ENCODE data around the gene BEND7.
"Not testable (repeated sequence)": the region's sequence is repeated elsewhere in the genome, so short reads cannot be mapped to it uniquely, and the experiment has no call there.

The BEND7 gene

DNA sequence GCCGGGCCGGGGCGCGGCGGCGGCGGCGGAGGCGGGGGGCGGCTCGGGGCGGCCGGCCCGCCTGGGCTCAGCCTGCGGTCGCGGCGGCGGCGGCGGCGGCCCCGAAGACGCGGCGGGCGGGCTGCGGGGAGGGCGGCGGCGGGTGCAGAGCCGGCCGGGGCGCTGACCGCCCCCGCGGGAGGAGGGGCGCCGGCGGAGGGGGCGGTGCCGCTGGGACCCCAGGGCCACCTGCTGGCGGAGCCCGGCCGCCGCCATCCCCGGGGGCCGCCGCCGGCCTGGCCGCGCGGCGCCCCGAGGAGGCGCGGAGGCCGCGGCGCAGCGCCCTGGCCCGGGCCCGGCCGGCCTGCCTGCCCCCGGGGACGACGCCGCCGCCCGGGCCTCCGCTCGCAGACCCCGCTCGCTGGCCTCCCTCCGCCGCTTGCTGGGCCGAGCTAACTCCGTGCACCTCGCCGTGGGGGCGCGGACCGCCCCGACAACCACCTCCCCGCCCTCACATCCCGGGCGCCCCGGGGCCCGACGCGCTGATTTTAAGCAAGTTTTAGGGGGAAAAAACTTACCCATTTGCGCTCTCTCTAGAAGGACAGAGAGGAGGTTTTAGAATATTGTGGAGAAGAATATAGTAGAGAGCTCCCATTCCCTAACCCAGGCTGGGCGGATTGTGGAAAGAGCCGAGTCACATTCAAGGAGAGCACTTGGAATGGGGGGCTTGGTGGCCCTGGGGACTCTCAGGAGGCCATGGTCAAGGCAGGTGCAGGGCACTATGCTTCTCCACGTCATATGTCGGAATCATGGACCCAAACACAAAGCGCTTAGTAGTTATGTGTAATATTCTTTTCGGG, at the start of gene BEND7:
TSS of gene BEND7 (minus strand) at position 140 of the 839 bp plus-strand sequence. CDS start 481 bp downstream, outside the sequence.
- DNase-seq = no peak

DNA sequence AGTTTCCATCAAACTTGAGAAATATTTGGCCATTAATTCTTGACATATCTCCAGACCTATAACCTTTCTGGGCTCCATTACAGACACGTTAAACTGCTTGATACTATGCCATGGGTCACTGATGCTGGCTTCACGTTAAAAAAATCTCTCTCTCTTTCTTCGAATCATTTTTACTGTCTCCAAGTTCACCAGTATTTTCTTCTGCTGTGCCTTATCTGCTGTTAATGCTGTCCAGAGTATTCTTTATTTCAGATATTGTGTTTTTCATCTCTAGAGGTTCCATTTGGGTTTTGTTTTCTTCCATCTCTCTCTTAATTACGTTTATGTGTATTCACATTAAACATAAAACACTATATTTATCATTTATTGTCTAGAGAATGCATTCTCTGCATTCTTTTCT, 45.1 kb upstream of the BEND7 start:
- DNase-seq = no peak

GRCh38 chr10:13571541-13571940, 42.7 kb upstream of the BEND7 start:
- no peak for DNase-seq

DNA sequence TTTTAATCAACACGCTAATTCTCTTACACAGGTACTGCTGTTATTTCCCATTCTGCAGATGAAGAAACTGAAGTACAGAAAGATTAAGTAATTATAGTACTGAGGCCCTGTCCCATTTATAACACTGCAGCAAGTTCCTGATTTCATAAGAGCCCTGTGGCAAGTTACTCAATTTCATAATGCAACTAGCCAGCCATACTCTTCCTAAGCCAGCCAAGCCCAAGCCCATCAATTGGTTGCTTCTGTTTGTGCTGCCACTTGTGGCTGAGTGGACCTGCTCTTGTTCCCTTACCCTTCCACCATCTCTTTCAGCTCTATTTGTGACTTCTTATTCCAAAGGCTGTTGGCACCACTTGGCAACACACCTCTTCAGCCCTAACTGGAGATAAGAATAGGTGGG, 38.2 kb upstream of the BEND7 start:
- DNase-seq = no peak

DNA sequence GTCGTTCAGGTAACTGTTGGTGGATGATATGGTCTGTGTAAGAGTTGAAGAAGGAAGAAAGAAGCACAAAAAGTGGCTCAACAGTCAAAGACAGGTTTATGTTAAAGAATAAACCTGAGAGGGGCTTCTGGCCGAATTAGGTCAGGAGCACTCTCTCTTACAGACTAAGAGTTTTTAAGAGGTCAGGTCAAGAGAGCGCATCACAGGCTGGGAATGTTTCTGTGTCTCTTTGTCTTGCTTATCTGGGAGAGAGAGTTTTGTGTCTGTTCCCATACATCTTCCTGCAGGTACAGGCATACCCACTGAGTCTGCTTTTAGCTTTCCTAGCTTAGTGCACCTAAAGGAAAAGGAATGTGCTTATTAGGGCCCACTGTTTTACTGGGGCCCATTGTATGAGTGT, 35.8 kb upstream of the BEND7 start:
- no peak for DNase-seq

DNA sequence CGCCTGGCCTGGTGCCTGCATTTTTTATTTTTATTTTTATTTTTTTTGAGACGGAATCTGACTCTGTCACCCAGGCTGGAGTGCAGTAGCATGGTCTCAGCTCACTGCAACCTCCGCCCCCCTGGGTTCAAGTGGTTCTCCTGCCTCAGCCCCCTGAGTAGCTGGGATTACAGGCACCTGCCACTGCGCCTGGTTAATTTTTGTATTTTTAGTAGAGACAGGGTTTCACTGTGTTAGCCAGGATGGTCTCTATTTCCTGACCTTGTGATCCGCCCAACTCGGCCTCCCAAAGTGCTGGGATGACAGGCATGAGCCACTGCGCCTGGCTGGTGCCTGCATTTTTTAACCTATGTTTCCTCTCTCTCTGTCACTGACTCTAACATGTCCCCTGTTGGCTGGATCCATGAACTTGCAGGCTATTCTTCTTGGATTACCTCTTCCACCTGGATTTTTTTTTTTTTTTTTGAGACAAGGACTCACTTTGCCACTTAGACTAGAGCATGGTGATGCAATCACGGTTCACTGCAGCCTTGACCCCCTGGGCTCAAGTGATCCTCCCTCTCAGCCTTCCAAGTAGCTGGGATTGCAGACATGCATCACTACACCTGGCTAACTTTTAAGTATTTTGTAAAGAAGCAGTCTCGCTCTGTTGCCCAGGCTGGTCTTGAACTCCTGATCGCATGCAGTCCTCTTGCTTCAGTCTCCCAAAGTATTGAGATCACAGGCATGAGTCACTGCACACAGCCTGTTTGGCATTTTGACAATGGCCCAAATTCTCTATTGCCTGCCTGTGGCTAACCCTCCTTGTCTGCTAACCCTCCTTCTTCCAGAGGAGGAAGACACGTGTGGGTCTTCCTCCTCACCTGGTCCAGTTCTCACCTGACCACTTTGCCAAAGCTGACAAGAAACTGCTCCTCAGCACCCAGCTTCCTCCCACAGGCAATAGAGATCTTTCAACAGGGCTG, 34.9 kb upstream of the BEND7 start:
- DNase-seq = no peak

DNA sequence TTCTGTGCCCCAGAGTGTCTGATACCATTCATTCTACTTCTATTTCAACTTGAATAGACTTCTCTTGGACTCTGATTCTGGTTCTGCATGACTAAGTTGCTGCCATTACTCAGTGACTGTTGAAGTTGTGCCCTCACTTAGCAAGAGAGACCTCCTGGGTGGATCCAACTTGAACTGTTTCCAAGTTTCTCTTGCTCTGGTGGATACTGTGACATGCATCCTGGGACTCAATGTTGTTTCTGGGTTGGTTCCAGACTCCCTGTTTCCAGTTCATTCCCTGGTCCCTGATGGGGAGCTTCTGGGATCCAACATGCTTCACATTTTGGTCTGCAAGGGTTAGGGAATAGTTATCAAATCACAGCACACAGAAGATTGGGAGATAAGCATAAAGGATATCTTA, 31.8 kb upstream of the BEND7 start:
- DNase-seq = no peak

GRCh38 chr10:13559124-13559700, 30.4 kb upstream of the BEND7 start:
- DNase-seq = no peak

GRCh38 chr10:13555884-13556510, 27.2 kb upstream of the BEND7 start:
- no peak for DNase-seq

DNA sequence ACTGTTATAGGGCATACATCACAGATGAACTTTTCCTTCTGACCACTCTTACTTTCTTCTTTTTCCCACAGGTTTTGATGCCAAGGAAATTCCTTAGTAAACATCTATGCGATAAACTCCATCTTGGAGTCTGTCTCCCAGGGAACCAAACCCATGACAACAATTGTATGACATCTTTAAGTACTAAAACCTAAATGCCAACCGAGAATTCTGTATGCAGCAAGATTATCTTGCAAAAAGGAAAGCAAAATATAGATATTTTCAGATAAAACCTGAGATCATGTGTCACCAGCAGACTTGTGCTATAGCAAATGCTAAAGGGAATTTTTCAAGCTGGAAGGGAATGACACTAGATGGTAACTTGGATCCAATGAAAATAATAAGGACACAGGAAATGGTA, 22.0 kb upstream of the BEND7 start:
- DNase-seq = no peak

DNA sequence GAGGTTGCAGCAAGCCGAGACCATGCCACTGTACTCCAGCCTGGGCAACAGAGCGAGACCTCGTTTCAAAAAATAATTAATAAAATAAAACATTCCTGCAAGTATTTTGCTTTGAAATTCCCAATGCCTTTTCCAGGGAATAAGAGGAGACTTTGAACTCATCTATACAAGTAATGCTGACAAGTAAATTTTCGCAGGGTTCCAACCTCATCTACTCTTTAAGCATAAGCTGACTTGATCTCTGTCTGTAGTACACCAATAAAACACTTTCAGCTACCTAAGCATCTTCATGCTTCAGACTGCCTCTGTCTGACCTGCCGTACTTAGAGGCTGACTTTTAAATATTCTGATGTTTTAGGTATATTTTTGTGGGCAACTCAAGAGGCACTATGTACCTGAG, 13.7 kb upstream of the BEND7 start:
- DNase-seq = no peak

DNA sequence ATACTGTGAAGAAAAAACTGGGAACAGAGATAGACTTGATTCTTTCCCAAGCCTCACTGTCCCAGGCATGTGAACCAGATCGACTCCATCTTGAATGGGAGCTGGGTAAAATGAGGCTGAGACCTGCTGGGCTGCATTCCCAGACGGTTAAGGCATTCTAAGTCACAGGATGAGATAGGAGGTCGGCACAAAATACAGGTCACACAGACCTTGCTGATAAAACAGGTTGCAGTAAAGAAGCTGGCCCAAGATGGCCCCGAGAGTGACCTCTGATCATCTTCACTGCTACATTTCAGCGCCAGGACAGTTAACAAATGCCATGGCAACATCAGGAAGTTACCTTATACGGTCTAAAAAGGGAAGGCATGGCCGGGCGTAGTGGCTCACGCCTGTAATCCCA, 9.2 kb upstream of the BEND7 start:
- DNase-seq = not testable (repeated sequence)

GRCh38 chr10:13536674-13537366, 8.0 kb upstream of the BEND7 start:
- peak; percentile 17 for DNase-seq

- no peak for DNase-seq
Measured at GRCh38 chr10:13535346-13535745, 6.5 kb upstream of the BEND7 start.

DNA sequence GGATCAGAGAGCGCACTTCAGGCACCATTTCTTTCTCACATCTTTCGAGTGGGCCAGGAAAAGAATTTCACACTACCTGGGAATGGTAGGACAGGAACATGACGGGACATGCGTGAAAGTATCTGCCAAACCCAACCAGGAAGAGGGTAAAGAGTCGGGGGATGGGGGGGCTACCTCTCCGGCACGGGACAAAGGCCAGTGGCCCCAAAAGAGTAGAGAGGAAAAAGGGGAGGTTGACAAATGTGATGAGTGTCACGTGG, 830 bp upstream of the BEND7 start:
- DNase-seq = no peak

GRCh38 chr10:13528123-13528874, 515 bp downstream of the BEND7 start:
- DNase-seq = no peak

DNA sequence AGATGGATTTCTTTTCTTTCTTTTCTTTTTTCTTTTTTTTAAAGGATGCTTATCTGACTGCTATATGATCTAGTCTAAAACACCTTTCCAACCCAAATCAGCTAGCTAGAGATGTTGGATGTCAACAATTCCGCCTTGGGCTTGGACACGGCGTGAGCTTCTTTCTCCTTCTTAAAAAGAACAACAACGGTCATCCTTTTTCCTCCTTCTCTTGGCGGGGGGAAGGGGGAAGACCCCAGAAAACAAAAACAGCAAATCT, 1.0 kb downstream of the BEND7 start:
- no peak for DNase-seq

- no peak for DNase-seq
Measured at GRCh38 chr10:13526948-13527863, 1.6 kb downstream of the BEND7 start.

DNA sequence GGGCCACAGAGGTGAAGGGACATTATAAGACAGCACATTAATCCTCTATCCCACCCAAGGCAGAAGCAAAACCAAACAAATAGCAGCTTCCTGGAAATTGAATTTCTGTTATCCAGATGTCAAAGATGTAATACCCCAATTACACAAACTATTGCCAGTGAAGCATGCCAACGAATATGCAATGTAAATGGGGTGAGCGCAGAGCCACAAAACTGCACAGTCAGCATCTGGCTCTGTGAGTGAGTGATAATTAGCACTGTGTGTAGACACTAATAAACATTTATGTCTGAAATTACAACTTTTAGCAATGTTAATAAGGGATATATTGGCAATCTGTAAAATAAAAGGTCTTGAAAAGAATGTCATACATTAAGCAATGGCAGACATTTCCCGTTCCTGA, 3.2 kb downstream of the BEND7 start:
- DNase-seq = no peak

DNA sequence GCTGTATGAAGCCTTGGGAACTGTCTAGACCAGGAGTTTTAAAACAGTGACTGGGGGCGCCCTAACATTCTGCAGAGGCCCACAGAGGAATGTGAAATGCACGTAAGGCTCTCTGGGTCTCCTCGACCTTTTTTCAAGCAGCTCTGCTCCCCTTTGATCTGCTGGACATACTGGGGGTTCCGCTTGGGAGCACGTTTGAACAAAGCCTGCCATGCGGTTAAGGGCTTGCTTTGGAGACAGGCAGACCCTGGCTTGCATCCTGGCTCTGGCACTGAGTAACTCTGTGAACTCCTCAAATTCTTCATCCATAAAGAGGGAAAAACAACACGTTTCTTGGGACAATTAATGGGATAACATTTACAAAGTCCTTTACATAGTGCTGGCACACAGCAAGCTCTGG, 7.8 kb downstream of the BEND7 start:
- no peak for DNase-seq

DNA sequence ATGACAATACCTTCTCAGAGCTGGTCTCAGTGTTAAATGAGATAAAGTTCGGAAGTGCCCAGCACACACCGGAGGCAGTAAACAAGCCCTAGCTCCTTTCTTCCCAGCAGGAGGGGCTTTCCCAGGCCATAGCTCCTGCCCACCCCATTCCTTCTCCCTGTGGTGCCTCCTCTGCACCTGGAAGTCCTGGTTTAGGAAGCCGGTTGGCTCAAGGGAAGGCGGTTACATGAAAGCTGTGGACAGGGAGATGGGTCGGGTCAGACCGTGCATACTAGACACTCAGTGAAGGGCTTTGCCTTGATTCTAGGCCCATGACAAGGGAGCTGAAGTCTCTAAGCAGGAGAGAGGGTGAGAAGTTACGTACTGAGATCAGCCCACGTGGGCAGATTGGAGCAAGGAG, 8.6 kb downstream of the BEND7 start:
- DNase-seq = no peak

Data from activated CD4-positive, alpha-beta T cell treated with anti-CD3 and anti-CD28 coated beads, Interleukin-2, amount 50 U/mL, for 16 hours (primary cell).